Smooth muscle cell (in vitro differentiated cells): ENCODE measurements around the gene ANKRD2. TPM values are rescaled to one million over a fixed set of nuclear protein-coding genes. Genes with fewer than 3 reads are reported as not detected.

Source experiments
- DNase-seq: peaks from one replicate; lab custom pipeline; 2025; ENCODE audit not compliant: unreplicated experiment; lab: John Stamatoyannopoulos, UW
- H2AFZ ChIP-seq: fragments of 200-600 bp; sonication (generic); 2 replicates; pipeline ENCODE4 v1.6.0; 2016; ENCODE audit warnings: antibody characterized with exemption, low read depth, mild to moderate bottlenecking
- H3F3A ChIP-seq: fragments of 200-600 bp; sonication (generic); 2 replicates; pipeline ENCODE4 v1.6.0; 2017; ENCODE audit warnings: antibody characterized with exemption, low read depth
- H3K27ac ChIP-seq: fragments of 200-600 bp; sonication (generic); 2 replicates; pipeline ENCODE4 v1.5.1; 2016; ENCODE audit warnings: low read depth, mild to moderate bottlenecking
- H3K27me3 ChIP-seq: fragments of 200-600 bp; sonication (generic); 2 replicates; pipeline ENCODE4 v1.6.1; 2016; ENCODE audit warnings: low read depth, mild to moderate bottlenecking
- H3K36me3 ChIP-seq: fragments of 200-600 bp; sonication (generic); 2 replicates; pipeline ENCODE4 v1.5.1; 2016; ENCODE audit warnings: low read depth
- H3K4me1 ChIP-seq: fragments of 200-600 bp; sonication (generic); 2 replicates; pipeline ENCODE4 v1.5.1; 2016; ENCODE audit warnings: low read depth
- H3K4me2 ChIP-seq: fragments of 200-600 bp; sonication (generic); 2 replicates; pipeline ENCODE4 v1.6.0; 2016; ENCODE audit warnings: mild to moderate bottlenecking
- H3K4me3 ChIP-seq: fragments of 200-600 bp; sonication (generic); 2 replicates; pipeline ENCODE4 v1.5.1; 2016; ENCODE audit warnings: mild to moderate bottlenecking
- H3K79me2 ChIP-seq: fragments of 200-600 bp; sonication (generic); 2 replicates; pipeline ENCODE4 v1.6.0; 2016; ENCODE audit warnings: low read depth, mild to moderate bottlenecking
- H3K9ac ChIP-seq: fragments of 200-600 bp; sonication (generic); 2 replicates; pipeline ENCODE4 v1.6.0; 2016; ENCODE audit warnings: low read depth
- H3K9me3 ChIP-seq: fragments of 200-600 bp; sonication (generic); replicated peaks from 2 replicates; pipeline ENCODE4 v1.5.1; 2016; ENCODE audit warnings: low read depth
- H4K20me1 ChIP-seq: fragments of 200-600 bp; sonication (generic); 2 replicates; pipeline ENCODE4 v1.6.0; 2016; ENCODE audit warnings: low read depth
- CTCF ChIP-seq: fragments of 200-600 bp; sonication (generic); IDR thresholded peaks from 2 replicates; pipeline ENCODE4 v1.5.1; 2017; ENCODE audit warnings: borderline replicate concordance, mild to moderate bottlenecking, antibody characterized with exemption; ENCODE audit not compliant: insufficient read depth, poor library complexity, severe bottlenecking
- WGBS: methylation state at CpG from one replicate; pipeline ENCODE4 v1.1.7; 2016; ENCODE audit warnings: low lambda C conversion rate; 5-methylcytosine and 5-hydroxymethylcytosine counted together
- polyA plus RNA-seq: library from polyadenylated mRNA; unstranded; fragments of >200 nt; fragmentation: Nextera tagmentation; extraction: Ambion mirVana; gene quantifications from 2 replicates; pipeline ENCODE4 v1.2.1, GENCODE V29; 2016
- total RNA-seq: library from RNA; depleted of rRNA; stranded (reverse); fragments of >200 nt; gene quantifications from 2 replicates; pipeline ENCODE4 v1.2.3, GENCODE V29; 2014

ANKRD2 gene
- total and polyA plus RNA-seq, 2 experiments from 2014 or later, result 0.30 TPM; not detected in 1

GRCh38 chr10:97623277-97623676 lies 50.7 kb downstream of the ANKRD2 start:
- no peak for DNase-seq
- Histone ChIP-seq H3K79me2 (no peaks in the 10 kb centered on the region), H2AFZ (no peak overlapping the region), H3K4me3 (no peak overlapping the region), H3K27ac (no peak overlapping the region), H3K4me1 (no peaks in the 10 kb centered on the region), H3K9ac (no peak overlapping the region), H4K20me1 (no peaks in the 10 kb centered on the region), H3K9me3 (no peaks in the 10 kb centered on the region), H3F3A (no peaks in the 10 kb centered on the region), H3K27me3 (no peaks in the 10 kb centered on the region), H3K4me2 (no peak overlapping the region), H3K36me3 (no peaks in the 10 kb centered on the region)
- 100% methylated on average over 1 of the region's 1 CpG for WGBS
- TF ChIP-seq CTCF, result no peak

- Histone ChIP-seq H3K9ac (no peak overlapping the region), H3K4me2 (no peak overlapping the region), H3K4me3 (no peak overlapping the region), H3K27ac (no peak overlapping the region), H3K79me2 (peaks cover 12% of the 10 kb centered on the region), H3K4me1 (peaks cover 5% of the 10 kb centered on the region), H3K36me3 (no peaks in the 10 kb centered on the region), H3K9me3 (no peaks in the 10 kb centered on the region), H2AFZ (no peak overlapping the region), H3K27me3 (no peaks in the 10 kb centered on the region), H3F3A (no peaks in the 10 kb centered on the region), H4K20me1 (no peaks in the 10 kb centered on the region)
- DNase-seq, result no peak
- WGBS, result 68% methylated on average over 4 of the region's 4 CpGs
- no peak for TF ChIP-seq CTCF
Measured at GRCh38 chr10:97627731-97628130, 55.2 kb downstream of the ANKRD2 start.

- peaks cover 12% of the 10 kb centered on the region for H3K79me2 ChIP-seq
- H3K9ac ChIP-seq, result no peak overlapping the region
- no peak for DNase-seq
- peaks cover 5% of the 10 kb centered on the region for H3K4me1 ChIP-seq
- no peaks in the 10 kb centered on the region for H3F3A ChIP-seq
- H3K27me3 ChIP-seq, result no peaks in the 10 kb centered on the region
- no peak overlapping the region for H3K27ac ChIP-seq
- WGBS, result 91% methylated on average over 3 of the region's 3 CpGs
- no peak overlapping the region for H3K4me2 ChIP-seq
- no peak overlapping the region for H3K4me3 ChIP-seq
- H3K36me3 ChIP-seq, result no peaks in the 10 kb centered on the region
- H2AFZ ChIP-seq, result no peak overlapping the region
- H3K9me3 ChIP-seq, result no peaks in the 10 kb centered on the region
- no peaks in the 10 kb centered on the region for H4K20me1 ChIP-seq
- TF ChIP-seq CTCF, result no peak
Measured at GRCh38 chr10:97628228-97628627, 55.6 kb downstream of the ANKRD2 start.

GRCh38 chr10:97629289-97629688 lies 56.7 kb downstream of the ANKRD2 start:
- H2AFZ ChIP-seq, result no peak overlapping the region
- H3K36me3 ChIP-seq, result no peaks in the 10 kb centered on the region
- H3K27me3 ChIP-seq, result no peaks in the 10 kb centered on the region
- no peaks in the 10 kb centered on the region for H3F3A ChIP-seq
- H3K9me3 ChIP-seq, result no peaks in the 10 kb centered on the region
- no peak overlapping the region for H3K4me3 ChIP-seq
- DNase-seq, result no peak
- H4K20me1 ChIP-seq, result no peaks in the 10 kb centered on the region
- TF ChIP-seq CTCF, result no peak
- H3K27ac ChIP-seq, result no peak overlapping the region
- H3K4me2 ChIP-seq, result no peak overlapping the region
- H3K79me2 ChIP-seq, result peaks cover 12% of the 10 kb centered on the region
- H3K9ac ChIP-seq, result no peak overlapping the region
- H3K4me1 ChIP-seq, result peaks cover 5% of the 10 kb centered on the region
- WGBS, result 98% methylated on average over 5 of the region's 5 CpGs
